ELF-1 (cell line): ENCODE data around the gene OR2F1.

ENCODE experiments used
- DNase-seq: peaks from one replicate; pipeline ENCODE4 v3.0.0-alpha.2; 2016; ENCODE audit warnings: low read depth, low spot score

Gene OR2F1

GRCh38 chr7:143954544-143954943 is at the start of gene OR2F1:
TSS of gene OR2F1 (plus strand) at chr7:143954844. CDS start at chr7:143959971, 5,127 bp downstream.
- no peak for DNase-seq

- no peak for DNase-seq
Measured at GRCh38 chr7:143905509-143905908, 49.1 kb upstream of the OR2F1 start.

DNA sequence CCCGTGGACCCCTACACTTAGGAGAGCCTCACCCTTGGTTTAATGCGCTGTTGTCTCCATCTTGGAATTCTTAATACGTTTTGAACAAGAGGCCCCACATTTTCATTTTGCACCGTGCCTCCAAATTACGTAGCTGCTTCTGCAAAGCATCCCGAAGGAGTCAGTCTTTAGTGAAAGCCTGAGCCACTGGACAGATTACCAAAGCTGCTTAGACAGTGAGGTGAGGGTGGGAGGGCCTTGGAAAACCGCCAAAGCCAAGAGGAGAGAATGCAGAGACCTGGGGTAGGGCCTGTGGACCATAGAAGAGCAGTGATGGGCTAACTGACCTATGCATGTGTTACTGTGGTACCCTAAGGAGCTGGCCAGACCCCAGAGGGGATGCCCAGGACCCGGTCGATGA is 48.5 kb upstream of the OR2F1 start:
- DNase-seq = no peak

GRCh38 chr7:143906895-143907294 is 47.7 kb upstream of the OR2F1 start:
- peak; percentile 72 for DNase-seq

DNA sequence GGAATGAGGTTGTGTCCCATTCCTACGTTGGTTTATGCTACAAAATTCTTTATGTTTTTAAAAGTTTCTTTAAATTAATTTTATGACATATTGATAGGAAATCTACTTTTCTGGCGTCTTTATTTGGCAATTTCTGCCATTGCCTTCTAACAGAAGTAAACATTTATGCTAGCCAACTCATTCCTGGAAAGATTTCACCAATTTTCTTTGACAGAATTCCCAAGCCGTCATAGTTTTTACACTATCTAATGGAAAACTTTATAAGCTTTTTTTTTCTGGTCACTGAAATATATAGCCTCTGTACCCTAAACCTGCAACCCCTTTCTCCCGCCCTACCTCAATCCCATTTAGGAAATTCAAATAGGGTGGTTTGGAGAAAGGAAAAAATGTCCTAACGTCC is 46.5 kb upstream of the OR2F1 start:
- no peak for DNase-seq

- DNase-seq = no peak
Measured at GRCh38 chr7:143909863-143910262, 44.8 kb upstream of the OR2F1 start.

GRCh38 chr7:143910473-143911248 is 44.0 kb upstream of the OR2F1 start:
- DNase-seq = no peak

DNA sequence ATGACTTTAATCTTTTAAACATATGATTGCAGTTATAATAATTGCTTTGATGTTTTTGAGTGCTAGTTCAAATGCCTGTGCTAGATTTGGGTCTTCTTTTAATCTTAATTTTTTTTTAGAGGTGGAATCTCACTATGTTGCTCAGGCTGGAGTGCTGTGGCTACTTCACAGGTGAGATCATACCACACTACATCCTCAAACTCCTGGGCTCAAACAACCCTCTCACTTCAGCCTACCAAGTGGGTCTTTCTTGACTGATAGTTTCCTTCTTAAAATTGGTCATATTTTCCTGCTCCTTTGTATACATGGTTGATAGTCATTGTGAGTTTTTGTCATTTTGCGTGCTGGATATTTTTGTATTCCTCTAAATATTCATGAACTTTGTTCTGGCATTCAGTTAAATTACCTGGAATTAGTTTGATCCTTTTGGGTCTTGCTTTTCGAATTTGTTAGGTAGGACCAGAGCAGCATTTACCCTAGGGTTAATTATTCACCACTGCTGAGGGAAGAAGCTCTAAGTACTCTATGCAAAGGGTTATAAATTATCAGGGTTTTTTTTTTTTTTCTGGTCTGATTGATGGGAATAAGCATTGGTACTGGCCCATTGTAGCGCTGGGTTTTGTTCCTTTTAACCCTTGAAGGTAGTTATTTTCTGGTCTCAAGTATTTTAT is 40.6 kb upstream of the OR2F1 start:
- no peak for DNase-seq

- no peak for DNase-seq
Measured at GRCh38 chr7:143914938-143915652, 39.5 kb upstream of the OR2F1 start.

DNA sequence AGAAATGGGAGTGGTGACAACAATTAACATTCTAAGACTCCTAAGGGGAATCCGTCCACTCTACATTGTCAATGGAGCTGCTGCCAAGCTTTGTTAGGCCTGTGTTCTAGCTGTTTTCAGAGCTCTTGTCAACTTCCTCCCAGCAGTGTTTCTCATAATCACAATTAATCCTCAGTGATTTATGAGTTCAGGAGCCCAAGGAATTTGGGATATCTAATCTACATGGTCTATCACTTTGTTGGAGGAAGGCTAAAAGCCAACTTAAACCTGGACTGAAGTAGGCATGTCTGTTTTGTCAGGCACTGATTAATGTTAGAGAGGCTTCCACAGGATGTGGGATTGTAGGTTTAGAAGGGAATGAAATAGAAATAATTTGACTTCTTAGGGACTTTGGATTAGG is 29.8 kb upstream of the OR2F1 start:
- peak; percentile 6 for DNase-seq

DNA sequence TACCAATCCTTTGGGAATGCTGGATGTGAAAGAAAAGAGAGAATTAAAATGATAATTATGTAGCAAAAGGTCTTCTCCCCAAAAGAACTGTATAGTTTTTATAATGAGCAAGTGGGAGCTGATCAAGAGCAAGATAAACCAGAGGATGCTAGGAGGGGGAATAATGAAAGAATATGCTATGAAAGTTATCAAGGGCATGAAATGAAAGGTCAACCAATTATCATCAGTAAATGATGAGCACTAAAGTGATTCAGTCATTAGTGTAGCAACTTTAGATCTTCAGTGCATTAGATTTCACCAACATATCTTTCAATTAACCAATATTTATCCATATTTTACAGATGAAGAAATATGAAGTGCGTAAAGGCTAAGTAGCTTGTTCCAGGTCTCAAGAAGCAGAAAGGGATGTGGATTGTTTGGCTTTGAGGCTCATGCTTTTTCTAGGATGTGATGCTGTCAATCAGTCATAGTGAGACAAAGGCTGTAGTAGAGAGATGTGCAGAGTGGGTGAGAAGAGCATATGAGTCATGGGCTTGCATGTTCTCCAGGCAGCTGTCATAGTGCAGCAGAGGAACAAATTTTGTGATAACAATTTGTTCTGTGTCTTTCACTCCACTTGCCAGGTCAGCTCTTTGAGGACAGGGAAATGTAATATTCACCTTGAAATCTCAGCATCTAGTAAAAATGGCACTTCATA is 25.3 kb upstream of the OR2F1 start:
- no peak for DNase-seq

DNA sequence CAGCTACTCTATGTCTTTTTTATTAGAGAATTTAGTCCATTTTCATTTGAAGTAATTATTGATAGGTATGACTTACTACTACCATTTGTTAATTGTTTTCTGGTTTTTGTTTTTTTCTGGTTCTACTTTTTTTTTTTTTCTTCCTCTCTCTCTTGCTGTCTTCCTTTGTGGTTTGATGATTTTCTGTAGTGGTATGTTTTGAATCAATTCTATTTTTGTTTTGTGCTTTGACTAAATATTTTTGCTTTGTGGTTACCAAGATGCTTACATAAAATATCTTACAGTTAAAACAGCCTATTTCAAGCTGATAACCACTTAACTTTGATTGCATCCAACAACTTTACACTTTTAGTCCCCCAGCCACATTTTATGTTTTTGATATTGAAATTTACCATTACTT is 22.9 kb upstream of the OR2F1 start:
- DNase-seq = no peak

GRCh38 chr7:143934526-143935325 is 19.9 kb upstream of the OR2F1 start, which contains the start of gene OR2F2:
TSS of gene OR2F2 (plus strand) at chr7:143935233. CDS start at chr7:143935233, 0 bp downstream.
- DNase-seq = no peak

- DNase-seq = no peak
Measured at GRCh38 chr7:143936087-143937009, 18.3 kb upstream of the OR2F1 start.

GRCh38 chr7:143938379-143939243 is 16.0 kb upstream of the OR2F1 start:
- DNase-seq = no peak

GRCh38 chr7:143945423-143945822 is 9.2 kb upstream of the OR2F1 start:
- DNase-seq = no peak

GRCh38 chr7:143947111-143947510 is 7.5 kb upstream of the OR2F1 start:
- DNase-seq = no peak

DNA sequence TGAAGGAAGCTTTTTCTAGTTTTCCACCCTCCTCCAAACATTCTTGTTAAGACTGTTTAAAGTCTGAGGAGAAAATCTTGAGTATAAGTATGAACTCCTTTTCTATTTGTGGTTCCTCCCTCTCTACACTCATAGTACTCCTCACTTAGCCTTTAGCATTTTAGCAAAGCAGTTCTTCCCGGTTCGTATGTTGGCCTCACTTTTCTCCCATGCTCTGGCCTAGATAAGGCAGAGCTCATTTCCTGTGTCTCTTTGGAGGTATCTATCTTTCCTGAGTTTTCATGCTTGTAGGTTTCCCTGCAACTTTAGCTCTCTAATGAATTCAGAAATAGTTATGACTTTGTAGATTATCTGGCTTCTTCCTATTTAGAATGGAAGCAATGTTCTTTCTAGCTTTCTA is 5.9 kb upstream of the OR2F1 start:
- DNase-seq = no peak

DNA sequence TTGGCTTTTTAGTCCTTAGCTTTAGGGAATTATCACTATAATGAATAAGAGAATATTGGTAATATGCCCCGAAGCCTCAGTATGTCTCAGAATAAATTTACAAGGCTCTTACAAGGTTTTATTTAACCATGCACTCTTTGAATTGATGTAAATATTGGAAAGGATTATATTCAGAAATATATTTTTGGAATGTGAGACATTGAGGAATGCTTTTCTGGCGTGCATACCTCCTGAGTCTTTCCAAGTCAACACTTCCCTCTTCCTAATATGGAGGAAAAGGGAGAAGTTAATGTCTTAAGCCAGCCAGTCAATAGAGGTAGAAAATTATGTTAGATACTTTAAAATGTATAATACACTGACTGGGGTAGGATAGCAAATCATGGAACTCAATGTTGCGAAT is 1.2 kb upstream of the OR2F1 start:
- no peak for DNase-seq
